ENCODE measurements around the gene RGR.
"Not testable (repeated sequence)": the region's sequence is repeated elsewhere in the genome, so short reads cannot be mapped to it uniquely, and the experiment has no call there.

The RGR gene

DNA sequence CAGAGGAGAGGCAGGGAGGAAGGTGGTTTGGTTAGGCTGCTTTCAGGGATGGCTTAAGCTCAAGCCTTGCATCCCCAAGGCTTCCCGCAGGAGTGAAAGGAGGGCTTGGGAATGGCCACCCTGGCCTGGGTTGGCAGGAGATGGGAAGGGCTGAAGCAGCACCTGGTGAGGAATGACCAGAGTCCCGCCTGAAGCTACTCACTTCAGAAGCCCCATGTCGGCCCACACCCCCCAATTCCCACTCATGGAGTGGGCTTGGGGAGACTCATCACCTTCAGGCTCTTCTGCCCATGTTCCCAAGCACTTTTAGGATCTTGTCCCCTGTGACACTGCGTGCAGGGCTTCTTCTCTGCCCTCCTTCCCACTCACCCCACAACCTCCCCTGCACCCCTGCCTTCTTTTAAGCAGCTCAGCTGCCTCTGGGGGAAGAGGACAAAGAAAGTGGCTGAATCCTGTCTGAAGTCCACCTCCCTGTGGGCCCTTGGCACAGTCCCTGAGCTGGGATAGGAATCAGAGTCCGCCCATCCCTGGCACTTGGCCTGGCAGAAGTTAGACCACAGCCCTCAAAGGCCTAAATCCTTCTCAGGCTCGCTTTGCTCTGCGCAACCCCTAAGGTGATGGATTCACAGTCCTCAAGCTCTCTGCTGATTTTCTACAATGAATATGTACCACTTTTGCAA lies 16.5 kb downstream of the RGR start:
- DNase-seq = no peak

- DNase-seq = no peak
Observed at GRCh38 chr10:84262190-84262956, 17.5 kb downstream of the RGR start.

GRCh38 chr10:84263716-84264115 lies 18.9 kb downstream of the RGR start:
- no peak for DNase-seq

DNA sequence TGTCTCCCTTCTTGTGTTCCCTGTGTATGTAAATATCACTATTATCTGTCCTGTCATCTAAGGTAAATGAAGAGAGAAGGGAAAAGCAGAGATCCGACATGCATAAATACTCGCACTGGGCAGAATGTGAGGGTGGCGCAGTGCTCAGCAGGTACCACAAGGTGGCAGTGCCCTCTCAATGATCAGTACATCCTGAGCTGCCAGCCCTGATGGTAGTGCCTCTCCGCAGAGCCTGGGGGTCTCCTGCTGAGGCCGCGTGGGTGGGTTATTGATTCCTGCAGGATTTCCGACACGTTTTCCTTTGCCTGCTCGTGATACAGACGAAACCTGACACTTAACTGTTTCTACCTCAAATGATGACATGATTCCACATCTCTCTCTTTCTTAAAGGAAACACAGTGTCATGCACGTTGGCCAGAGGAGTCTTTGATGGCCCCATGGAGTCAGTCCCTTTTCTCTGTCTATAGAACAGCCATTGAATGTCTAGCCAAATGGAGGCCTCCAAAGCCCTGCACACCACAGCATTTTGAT lies 19.8 kb downstream of the RGR start:
- peak; percentile 48 for DNase-seq

GRCh38 chr10:84265418-84265817 lies 20.6 kb downstream of the RGR start:
- no peak for DNase-seq

- peak; percentile 21 for DNase-seq
Observed at GRCh38 chr10:84267503-84268126, 22.8 kb downstream of the RGR start.

DNA sequence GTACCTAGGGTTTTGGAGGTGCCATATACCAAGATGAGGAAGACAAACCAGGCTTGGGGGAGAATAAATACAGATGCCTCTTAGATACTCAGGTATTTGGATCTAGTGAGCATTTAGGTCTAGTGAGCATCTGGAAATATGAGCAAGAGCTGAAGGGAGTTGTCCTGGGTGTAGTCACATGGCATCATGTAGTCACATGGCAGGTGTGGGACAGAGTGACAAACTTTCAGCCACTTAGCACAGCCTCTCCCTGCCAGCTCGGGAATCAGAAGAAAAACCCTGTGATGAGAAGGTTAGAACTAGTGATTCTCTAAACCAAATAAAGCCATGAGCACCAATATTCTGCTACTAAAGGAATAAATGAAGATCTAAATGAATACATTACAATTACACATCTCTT lies 24.3 kb downstream of the RGR start:
- DNase-seq = no peak

- DNase-seq = peak; percentile 74
Observed at GRCh38 chr10:84269773-84270172, 24.9 kb downstream of the RGR start.

GRCh38 chr10:84270708-84271107 lies 25.9 kb downstream of the RGR start:
- DNase-seq = no peak

DNA sequence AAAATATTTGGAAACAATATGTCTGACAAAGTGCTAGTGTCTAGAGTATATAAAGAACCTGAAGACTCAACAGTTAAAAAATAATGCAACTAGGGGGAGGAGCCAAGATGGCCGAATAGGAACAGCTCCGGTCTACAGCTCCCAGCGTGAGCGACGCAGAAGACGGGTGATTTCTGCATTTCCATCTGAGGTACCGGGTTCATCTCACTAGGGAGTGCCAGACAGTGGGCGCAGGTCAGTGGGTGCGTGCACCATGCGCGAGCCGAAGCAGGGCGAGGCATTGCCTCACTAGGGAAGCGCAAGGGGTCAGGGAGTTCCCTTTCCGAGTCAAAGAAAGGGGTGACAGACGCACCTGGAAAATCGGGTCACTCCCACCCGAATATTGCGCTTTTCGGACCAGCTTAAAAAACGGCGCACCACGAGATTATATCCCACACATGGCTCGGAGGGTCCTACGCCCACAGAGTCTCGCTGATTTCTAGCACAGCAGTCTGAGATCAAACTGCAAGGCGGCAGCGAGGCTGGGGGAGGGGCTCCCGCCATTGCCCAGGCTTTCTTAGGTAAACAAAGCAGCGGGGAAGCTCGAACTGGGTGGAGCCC lies 35.1 kb downstream of the RGR start:
- DNase-seq = not testable (repeated sequence)

DNA sequence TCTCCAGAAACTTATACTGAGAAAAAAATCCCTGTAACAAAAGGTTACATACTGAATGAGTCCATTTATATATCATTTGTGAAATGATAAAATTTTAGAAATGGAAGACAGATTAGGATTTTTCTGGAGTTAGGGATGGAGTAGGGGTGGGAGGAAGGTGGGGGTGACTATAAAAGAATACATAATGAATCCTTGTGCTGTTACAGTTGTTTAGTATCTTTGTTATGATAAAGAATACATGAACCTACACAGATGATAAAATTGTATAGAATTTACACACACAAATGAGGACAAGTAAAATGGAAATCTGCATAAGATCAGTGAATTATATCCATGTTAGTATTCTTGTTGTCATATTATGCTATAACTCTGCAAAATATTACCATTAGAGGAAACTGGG lies 41.8 kb downstream of the RGR start:
- no peak for DNase-seq

DNA sequence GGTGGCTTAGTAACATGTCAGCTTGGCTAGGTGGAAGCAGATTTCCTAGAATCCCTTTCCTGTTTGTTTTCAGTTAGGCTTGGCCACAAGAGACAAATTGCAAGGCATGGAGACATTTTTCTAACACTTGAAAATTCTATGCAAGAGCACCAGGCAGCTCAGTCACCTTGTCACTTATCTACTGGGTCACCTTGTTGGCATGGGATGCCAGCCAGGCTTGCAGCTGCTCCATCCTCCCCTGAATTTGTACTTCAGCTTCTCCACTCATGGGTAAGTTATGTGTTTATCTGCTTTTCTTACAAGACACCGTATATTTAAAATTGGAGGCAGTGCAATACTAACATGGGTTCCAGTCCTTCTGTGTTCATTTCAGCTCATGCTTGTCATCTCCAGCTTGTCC lies 43.3 kb downstream of the RGR start:
- no peak for DNase-seq

- DNase-seq = no peak
Observed at GRCh38 chr10:84289521-84290200, 44.8 kb downstream of the RGR start.

DNA sequence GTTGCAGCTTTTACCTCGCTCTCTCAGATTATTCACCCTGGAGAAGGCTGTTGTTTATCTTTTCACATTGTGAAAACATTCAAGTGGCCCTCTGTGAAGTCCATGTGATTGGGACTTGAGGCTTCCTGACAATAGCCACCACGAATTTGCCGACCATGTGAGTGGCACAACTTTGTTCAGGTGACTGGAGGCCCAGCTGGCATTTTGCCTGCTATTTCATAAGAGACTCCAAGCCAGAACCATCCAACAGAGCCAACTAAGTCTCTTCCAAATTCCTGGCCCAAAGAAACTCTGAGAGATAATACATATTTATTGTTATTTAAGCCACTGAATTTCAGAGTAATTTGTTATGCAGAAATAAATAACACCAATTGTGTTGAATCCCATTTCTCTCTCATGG lies 45.4 kb downstream of the RGR start:
- DNase-seq = no peak

- peak; percentile 35 for DNase-seq
Observed at GRCh38 chr10:84291384-84291783, 46.5 kb downstream of the RGR start.

DNA sequence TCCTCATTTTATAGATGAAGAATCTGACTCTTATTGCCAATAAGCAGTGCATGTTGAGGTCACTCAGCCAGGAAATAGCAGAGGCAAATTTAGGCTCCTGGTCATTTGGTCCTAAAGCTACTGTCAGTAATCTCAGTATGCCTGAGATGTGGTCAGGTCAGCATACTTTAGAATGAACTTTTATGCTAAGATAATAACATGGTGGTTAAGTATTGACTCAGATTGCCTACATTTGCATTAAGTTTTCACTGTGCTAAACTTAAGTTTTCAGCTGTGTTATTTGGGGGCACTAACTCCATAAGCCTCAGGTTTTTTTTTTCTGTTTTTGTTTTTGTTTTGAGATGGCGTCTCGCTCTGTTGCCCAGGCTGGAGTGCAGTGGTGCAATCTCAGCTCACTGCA lies 47.6 kb downstream of the RGR start:
- no peak for DNase-seq

DNA sequence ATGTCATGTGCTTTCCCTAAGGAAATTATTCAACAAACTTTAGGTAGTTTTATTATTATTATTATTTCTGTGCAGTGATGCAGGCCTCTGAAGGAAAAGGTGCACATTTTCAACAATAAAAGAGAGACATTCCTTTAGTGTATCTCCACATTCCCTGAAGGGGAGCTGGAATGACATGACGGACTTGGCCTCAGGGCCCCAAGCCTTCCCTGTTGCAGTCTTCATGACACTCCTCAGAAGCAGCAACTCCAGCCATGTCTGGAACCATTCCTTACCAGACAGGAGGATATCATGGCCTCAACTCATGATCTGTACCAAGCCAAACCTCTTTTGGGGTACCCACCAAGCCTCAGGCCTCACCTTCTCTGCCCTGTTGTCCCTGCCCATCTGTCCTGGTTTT lies 48.3 kb downstream of the RGR start:
- no peak for DNase-seq

DNA sequence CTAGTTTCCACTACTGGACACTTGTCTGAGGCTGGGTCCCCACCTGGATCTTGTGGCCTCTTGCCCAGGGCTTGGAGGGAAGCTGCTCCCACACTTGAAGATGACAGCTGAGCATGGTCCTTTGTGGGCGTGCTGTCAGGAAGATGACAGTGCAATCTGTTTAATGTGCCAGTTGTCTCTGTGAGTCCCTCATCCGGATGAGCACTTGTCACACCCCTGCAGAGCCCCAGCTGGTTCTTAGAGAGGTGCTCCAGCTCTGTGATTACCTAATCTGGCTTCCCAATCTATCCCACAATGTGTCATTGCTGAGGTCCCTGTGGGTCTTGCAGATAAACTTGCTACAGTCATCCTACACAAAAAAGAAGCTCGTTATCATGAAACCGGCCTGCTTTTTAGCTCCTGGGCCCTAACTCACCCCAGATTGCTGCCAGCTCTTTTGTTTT lies 48.7 kb downstream of the RGR start:
- DNase-seq = no peak

GRCh38 chr10:84294766-84295447 lies 50.1 kb downstream of the RGR start:
- DNase-seq = no peak

DNA sequence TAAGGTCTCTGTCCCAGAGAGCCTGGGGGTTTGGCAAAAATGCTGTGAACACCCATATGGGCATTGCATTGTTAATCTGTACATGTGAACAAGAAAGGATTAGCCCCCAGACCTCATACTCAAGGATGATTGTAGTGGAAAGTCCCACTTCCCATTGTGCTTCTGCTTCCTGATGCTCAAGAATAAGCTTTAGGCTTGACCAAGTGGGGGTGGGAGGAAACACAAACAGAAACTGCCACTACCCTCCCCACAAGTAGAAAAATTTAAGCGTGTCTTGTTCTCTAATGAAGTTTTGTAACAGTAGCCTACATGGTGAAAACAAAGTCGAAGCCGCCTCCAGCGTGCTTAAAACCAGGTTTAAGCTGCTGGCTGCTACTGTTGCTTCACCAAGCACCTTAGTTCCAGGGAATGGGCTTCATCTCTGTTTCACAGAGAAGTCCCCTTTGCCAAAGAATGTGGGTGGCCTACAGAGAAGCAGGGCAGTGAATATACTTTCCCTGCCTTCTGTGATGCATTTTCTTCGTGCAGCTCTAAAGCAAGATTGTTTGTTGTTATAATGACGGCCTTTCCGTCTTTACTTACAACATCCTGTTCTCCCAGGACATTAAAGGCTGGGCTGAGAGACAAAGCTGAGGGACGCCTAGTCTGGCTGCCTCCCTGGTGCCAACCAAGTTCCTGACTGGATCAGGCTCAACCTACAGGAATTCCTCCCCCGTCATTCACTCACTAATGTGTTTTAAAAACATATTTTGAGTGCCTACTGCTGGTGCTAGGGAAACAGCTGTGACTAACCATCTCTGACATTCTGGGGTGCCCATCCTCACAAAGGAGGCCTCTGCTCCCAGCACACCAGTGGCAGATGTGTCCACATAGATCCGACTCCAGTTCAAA lies 51.5 kb downstream of the RGR start:
- peak; percentile 20 for DNase-seq

- DNase-seq = no peak
Observed at GRCh38 chr10:84298057-84298456, 53.2 kb downstream of the RGR start.

Measured in fibroblast of skin of right quadriceps (primary cell).